Caco-2 (cell line): ENCODE measurements around the gene PGS1. TPM values are rescaled to one million over a fixed set of nuclear protein-coding genes. Genes with fewer than 3 reads are reported as not detected.

Experiments
- BruUV-seq: library from RNA; stranded (reverse); fragments of 400-500 nt; replicated peaks from 2 replicates; lab custom pipeline; 2021; lab: Mats Ljungman, UMichigan
- CTCF ChIA-PET: fragments of 300-600 bp; sonication (Branson Sonifier 250); formaldehyde crosslinking; loops from one replicate; lab custom pipeline; 2022; ENCODE audit warnings: antibody characterized with exemption; lab: Charles Lee
- POLR2A ChIA-PET: fragments of 300-600 bp; sonication (Branson Sonifier 250); formaldehyde crosslinking; loops from one replicate; lab custom pipeline; 2022; ENCODE audit warnings: antibody characterized with exemption; lab: Charles Lee
- DNase-seq, 2 experiments: peaks; one replicate each; pipeline versions ENCODE4 v3.0.0 to v3.0.0-alpha.2; 2020 to 2022
- H3K27me3 ChIP-seq: replicated peaks from 2 replicates; pipeline ENCODE4 v1.6.0; 2011; ENCODE audit warnings: low read length; ENCODE audit not compliant: control insufficient read depth, insufficient read depth
- H3K36me3 ChIP-seq: 2 replicates; pipeline ENCODE4 v1.5.1; 2011; ENCODE audit warnings: low read length; ENCODE audit not compliant: control insufficient read depth, insufficient read depth
- H3K4me1 ChIP-seq: fragments of 250-450 bp; sonication (Bioruptor Pico); 2 replicates; pipeline ENCODE4 v1.5.1; 2020; ENCODE audit warnings: mild to moderate bottlenecking
- H3K4me3 ChIP-seq: 2 replicates; pipeline ENCODE4 v1.5.1; 2011; ENCODE audit warnings: low read depth, mild to moderate bottlenecking, control low read depth, low read length
- H3K9me3 ChIP-seq: fragments of 250-450 bp; sonication (Bioruptor Pico); 2 replicates; pipeline ENCODE4 v1.5.1; 2020; ENCODE audit warnings: mild to moderate bottlenecking, moderate library complexity
- H3K27ac Mint-ChIP-seq: one replicate; pipeline ENCODE4 v1.8.0; 2022; ENCODE audit warnings: mixed read lengths; ENCODE audit not compliant: unreplicated experiment
- H3K27me3 Mint-ChIP-seq: one replicate; pipeline ENCODE4 v1.8.0; 2022; ENCODE audit warnings: mixed read lengths; ENCODE audit not compliant: insufficient read depth, unreplicated experiment
- H3K36me3 Mint-ChIP-seq: one replicate; pipeline ENCODE4 v1.8.0; 2022; ENCODE audit warnings: mild to moderate bottlenecking, mixed read lengths; ENCODE audit not compliant: insufficient read depth, unreplicated experiment
- H3K4me1 Mint-ChIP-seq: one replicate; pipeline ENCODE4 v1.8.0; 2022; ENCODE audit warnings: low read depth, mixed read lengths; ENCODE audit not compliant: unreplicated experiment
- H3K4me3 Mint-ChIP-seq: one replicate; pipeline ENCODE4 v1.8.0; 2022; ENCODE audit warnings: mild to moderate bottlenecking, moderate library complexity, mixed read lengths; ENCODE audit not compliant: unreplicated experiment
- H3K9me3 Mint-ChIP-seq: one replicate; pipeline ENCODE4 v1.8.0; 2022; ENCODE audit warnings: mixed read lengths; ENCODE audit not compliant: unreplicated experiment
- CTCF ChIP-seq, 2 experiments: fragments of 200-600 bp in 1 of 2; IDR thresholded peaks; 1 replicate in 1 of 2; 2 replicates in 1 of 2; pipeline versions ENCODE4 v1.5.1 to v1.8.0; 2011 to 2022; ENCODE audit warnings: antibody characterized with exemption in 1 of 2, control low read depth in 1 of 2, inconsistent platforms in 1 of 2, low read depth in 1 of 2, low read length in 1 of 2, mild to moderate bottlenecking in 1 of 2, moderate library complexity in 1 of 2; ENCODE audit not compliant: insufficient read depth in 1 of 2, severe bottlenecking in 1 of 2, unreplicated experiment in 1 of 2
- intact Hi-C: fragments of 100-400 bp; cut with micrococcal nuclease; formaldehyde crosslinking; loops from one replicate; pipeline ENCODE4 v1.10.0; 2022; ENCODE audit not compliant: unreplicated experiment
- total RNA-seq: library from RNA; stranded (reverse); gene quantifications from 2 replicates; pipeline ENCODE4 v1.2.3, GENCODE V29; 2022

Gene PGS1
- total RNA-seq, 1 experiment from 2014 or later: 54.1 TPM

- no peak for TF ChIP-seq CTCF (IDR thresholded peaks at IDR 0.05; ENCODE audit: insufficient read depth in 1 of 2, low read depth in 1 of 2, low read length in 1 of 2, severe bottlenecking in 1 of 2, unreplicated experiment in 1 of 2)
- H3K27me3 ChIP-seq: no peaks in the 10 kb centered on the region
- DNase-seq: no peak
- intact Hi-C loops: no loop called here
- no peaks in the 10 kb centered on the region for H3K9me3 ChIP-seq
- Mint-ChIP-seq H3K9me3 (no peaks in the 10 kb centered on the region), H3K4me3 (no peak overlapping the region), H3K36me3 (peaks cover 41% of the 10 kb centered on the region), H3K27me3 (no peaks in the 10 kb centered on the region), H3K27ac (no peak overlapping the region), H3K4me1 (peaks cover 18% of the 10 kb centered on the region)
- peaks cover 40% of the 10 kb centered on the region for H3K4me1 ChIP-seq
- no peak overlapping the region for H3K4me3 ChIP-seq
- ChIA-PET POLR2A (no interaction called here), CTCF (no interaction called here)
- no peaks in the 10 kb centered on the region for H3K36me3 ChIP-seq
- BruUV-seq: no TSS peak
These were observed 9.8 kb downstream of the PGS1 start for GRCh38 chr17:78387977-78388941.

GRCh38 chr17:78390241-78391050 lies 12.0 kb downstream of the PGS1 start:
- H3K27me3 Mint-ChIP-seq: no peaks in the 10 kb centered on the region
- peak in 1 of 2 experiments; percentile 37 for TF ChIP-seq CTCF (IDR thresholded peaks at IDR 0.05; ENCODE audit: insufficient read depth in 1 of 2, low read depth in 1 of 2, low read length in 1 of 2, severe bottlenecking in 1 of 2, unreplicated experiment in 1 of 2)
- Histone ChIP-seq H3K27me3 (no peaks in the 10 kb centered on the region), H3K9me3 (no peaks in the 10 kb centered on the region), H3K36me3 (peaks cover 3% of the 10 kb centered on the region; the same call in 1 of the 2 replicates), H3K4me1 (peaks cover 47% of the 10 kb centered on the region), H3K4me3 (no peak overlapping the region)
- no TSS peak for BruUV-seq
- ChIA-PET CTCF (interaction anchor here (0.6 to 3.0 kb wide), 5 partner anchors 8 to 58 kb away, joined by 3 to 12 read pairs (median 3); no protein-coding TSS in a partner anchor), POLR2A (no interaction called here)
- H3K4me3 Mint-ChIP-seq: no peak overlapping the region
- intact Hi-C loops: no loop called here
- H3K27ac Mint-ChIP-seq: peak overlapping the region; percentile 85
- H3K4me1 Mint-ChIP-seq: peaks cover 30% of the 10 kb centered on the region
- H3K9me3 Mint-ChIP-seq: no peaks in the 10 kb centered on the region
- peak; percentile 61 to 63 for DNase-seq
- peaks cover 63% of the 10 kb centered on the region for H3K36me3 Mint-ChIP-seq

GRCh38 chr17:78391051-78391431 lies 12.6 kb downstream of the PGS1 start:
- Mint-ChIP-seq H3K9me3 (no peaks in the 10 kb centered on the region), H3K4me1 (peaks cover 33% of the 10 kb centered on the region), H3K27me3 (no peaks in the 10 kb centered on the region), H3K27ac (no peak overlapping the region), H3K36me3 (peaks cover 69% of the 10 kb centered on the region), H3K4me3 (no peak overlapping the region)
- intact Hi-C loops: no loop called here
- no peak for TF ChIP-seq CTCF (IDR thresholded peaks at IDR 0.05; ENCODE audit: insufficient read depth in 1 of 2, low read depth in 1 of 2, low read length in 1 of 2, severe bottlenecking in 1 of 2, unreplicated experiment in 1 of 2)
- DNase-seq: no peak
- peaks cover 3% of the 10 kb centered on the region; the same call in 1 of the 2 replicates for H3K36me3 ChIP-seq
- H3K27me3 ChIP-seq: no peaks in the 10 kb centered on the region
- CTCF ChIA-PET: interaction anchor here (1.4 to 3.0 kb wide), 2 partner anchors 15 to 31 kb away, joined by 3 to 12 read pairs; no protein-coding TSS in a partner anchor
- H3K4me1 ChIP-seq: peaks cover 47% of the 10 kb centered on the region
- no peak overlapping the region for H3K4me3 ChIP-seq
- no TSS peak for BruUV-seq
- POLR2A ChIA-PET: no interaction called here
- H3K9me3 ChIP-seq: no peaks in the 10 kb centered on the region
